Right renal cortex interstitium (tissue), 3 donors: ENCODE measurements around the gene RBM33. TPM values are rescaled to one million over a fixed set of nuclear protein-coding genes. Genes with fewer than 3 reads are reported as not detected.
"Not testable (repeated sequence)": the region's sequence is repeated elsewhere in the genome, so short reads cannot be mapped to it uniquely, and the experiment has no call there.

Experiments
- DNase-seq, 3 donors: peaks; one replicate each; pipeline ENCODE4 v3.0.0-alpha.2; 2013; ENCODE audit warnings: low read depth in 3 of 3, low spot score in 2 of 3
- polyA plus RNA-seq, 3 donors: library from polyadenylated mRNA; unstranded; fragments of 120-200 nt; gene quantifications; one replicate each; pipeline ENCODE4 v1.2.1, GENCODE V29; 2013; ENCODE audit not compliant: insufficient read length in 3 of 3

Gene RBM33
- polyA plus RNA-seq, 3 donors = 26.2 to 33.6 (median 26.5) TPM

GRCh38 chr7:155685791-155686160 lies 41.3 kb downstream of the RBM33 start:
- no peak for DNase-seq

GRCh38 chr7:155686620-155687324 lies 42.3 kb downstream of the RBM33 start:
- DNase-seq = not testable (repeated sequence)

GRCh38 chr7:155688237-155688636 lies 43.8 kb downstream of the RBM33 start:
- not testable (repeated sequence) for DNase-seq

- not testable (repeated sequence) for DNase-seq
These were observed 46.2 kb downstream of the RBM33 start for GRCh38 chr7:155690655-155691054.

- no peak for DNase-seq
These were observed 47.9 kb downstream of the RBM33 start for GRCh38 chr7:155692317-155692716.

GRCh38 chr7:155693826-155694225 lies 49.4 kb downstream of the RBM33 start:
- DNase-seq = no peak

- no peak for DNase-seq
These were observed 50.4 kb downstream of the RBM33 start for GRCh38 chr7:155694851-155695250.

GRCh38 chr7:155696747-155697146 lies 52.3 kb downstream of the RBM33 start:
- DNase-seq = no peak

GRCh38 chr7:155698633-155699032 lies 54.2 kb downstream of the RBM33 start:
- DNase-seq = no peak

- DNase-seq = no peak
These were observed 54.7 kb downstream of the RBM33 start for GRCh38 chr7:155699180-155699579.

GRCh38 chr7:155700847-155701246 lies 56.4 kb downstream of the RBM33 start:
- no peak for DNase-seq

GRCh38 chr7:155701972-155702544 lies 57.6 kb downstream of the RBM33 start:
- no peak for DNase-seq

- no peak for DNase-seq
These were observed 58.2 kb downstream of the RBM33 start for GRCh38 chr7:155702616-155703015.

- no peak for DNase-seq
These were observed 61.3 kb downstream of the RBM33 start for GRCh38 chr7:155705623-155706360.

- no peak for DNase-seq
These were observed 61.9 kb downstream of the RBM33 start for GRCh38 chr7:155706376-155706775.

- no peak for DNase-seq
These were observed 65.0 kb downstream of the RBM33 start for GRCh38 chr7:155709453-155709852.

- DNase-seq = no peak
These were observed 65.6 kb downstream of the RBM33 start for GRCh38 chr7:155710031-155710430.

GRCh38 chr7:155710530-155710929 lies 66.1 kb downstream of the RBM33 start:
- DNase-seq = no peak

- DNase-seq = no peak
These were observed 66.6 kb downstream of the RBM33 start for GRCh38 chr7:155711081-155711480.

- DNase-seq = no peak
These were observed 68.9 kb downstream of the RBM33 start for GRCh38 chr7:155713384-155713783.

GRCh38 chr7:155714702-155715101 lies 70.2 kb downstream of the RBM33 start:
- DNase-seq = no peak
